OCI-LY7 (cell line): ENCODE results near the gene TMEM184B. TPM values are rescaled to one million over a fixed set of nuclear protein-coding genes. Genes with fewer than 3 reads are reported as not detected.

Experiments used
- BruUV-seq: library from RNA; stranded (reverse); fragments of 400-500 nt; replicated peaks from 2 replicates; lab custom pipeline; 2021; lab: Mats Ljungman, UMichigan
- CTCF ChIA-PET: fragments of 300-600 bp; sonication (Branson Sonifier 250); formaldehyde crosslinking; loops from one replicate; lab custom pipeline; 2022; ENCODE audit warnings: antibody characterized with exemption; ENCODE audit not compliant: unreplicated experiment; lab: Charles Lee
- POLR2A ChIA-PET: fragments of 300-600 bp; sonication (Branson Sonifier 250); formaldehyde crosslinking; loops from one replicate; lab custom pipeline; 2022; ENCODE audit warnings: antibody characterized with exemption; lab: Charles Lee
- DNase-seq: peaks from one replicate; pipeline ENCODE4 v3.0.0-alpha.2; 2015; ENCODE audit warnings: low spot score
- H2AFZ ChIP-seq: fragments of 200-600 bp; sonication (generic), shearing (Covaris generic); 2 replicates; pipeline ENCODE4 v1.6.1; 2014; ENCODE audit warnings: mild to moderate bottlenecking, antibody characterized with exemption, low read length, moderate library complexity
- H3K27ac ChIP-seq: fragments of 200-600 bp; sonication (generic); 2 replicates; pipeline ENCODE4 v1.5.1; 2014; ENCODE audit warnings: mixed run types, low read depth, mild to moderate bottlenecking, moderate library complexity, low read length, inconsistent platforms; ENCODE audit not compliant: poor library complexity, severe bottlenecking
- H3K36me3 ChIP-seq: fragments of 200-600 bp; sonication (generic); 2 replicates; pipeline ENCODE4 v1.6.1; 2014; ENCODE audit warnings: mild to moderate bottlenecking, antibody characterized with exemption, low read length, moderate library complexity, mixed read lengths; ENCODE audit not compliant: insufficient read depth
- H3K4me1 ChIP-seq: fragments of 200-600 bp; sonication (generic); 2 replicates; pipeline ENCODE4 v1.5.1; 2014; ENCODE audit warnings: mild to moderate bottlenecking, low read length; ENCODE audit not compliant: insufficient read depth, poor library complexity, severe bottlenecking
- H3K4me2 ChIP-seq: fragments of 200-600 bp; sonication (generic); 2 replicates; pipeline ENCODE4 v1.6.1; 2014; ENCODE audit warnings: mild to moderate bottlenecking, low read length
- H3K4me3 ChIP-seq: fragments of 200-600 bp; sonication (generic); 2 replicates; pipeline ENCODE4 v1.5.1; 2014; ENCODE audit warnings: mild to moderate bottlenecking, low read depth, low read length; ENCODE audit not compliant: poor library complexity, severe bottlenecking
- H3K79me2 ChIP-seq: fragments of 200-600 bp; sonication (generic); 2 replicates; pipeline ENCODE4 v1.6.1; 2016; ENCODE audit warnings: low read depth, mild to moderate bottlenecking, low read length, moderate library complexity, mixed read lengths; ENCODE audit not compliant: insufficient read depth
- H3K9me2 ChIP-seq: fragments of 200-600 bp; sonication (generic); 2 replicates; pipeline ENCODE4 v1.6.1; 2016; ENCODE audit warnings: mild to moderate bottlenecking, low read length, mixed read lengths; ENCODE audit not compliant: insufficient read depth
- H3K9me3 ChIP-seq: fragments of 200-600 bp; sonication (generic); 2 replicates; pipeline ENCODE4 v1.6.1; 2014; ENCODE audit warnings: mild to moderate bottlenecking, mixed run types, low read length, mixed read lengths
- H4K20me1 ChIP-seq: fragments of 200-600 bp; sonication (generic); 2 replicates; pipeline ENCODE4 v1.6.1; 2014; ENCODE audit warnings: mild to moderate bottlenecking, antibody characterized with exemption, low read length, moderate library complexity, mixed read lengths; ENCODE audit not compliant: insufficient read depth
- CTCF ChIP-seq: fragments of 200-600 bp; sonication (generic); conservative IDR thresholded peaks from 2 replicates; pipeline ENCODE4 v1.5.1; 2014; ENCODE audit warnings: mild to moderate bottlenecking, antibody characterized with exemption, low read length, moderate library complexity, mixed read lengths
- EZH2phosphoT487 ChIP-seq: fragments of 200-600 bp; sonication (generic); IDR thresholded peaks from 2 replicates; pipeline ENCODE4 v1.6.1; 2018; ENCODE audit warnings: low read depth, borderline replicate concordance, mild to moderate bottlenecking, mixed run types, antibody characterized with exemption, low read length, moderate library complexity, mixed read lengths
- intact Hi-C: fragments of 100-400 bp; cut with micrococcal nuclease; formaldehyde crosslinking; loops from one replicate; pipeline ENCODE4 v1.10.0; 2022; ENCODE audit not compliant: unreplicated experiment
- total RNA-seq, 2 experiments: library from RNA; depleted of rRNA in 1 of 2; stranded (reverse); fragments of >200 nt in 1 of 2; shearing (Covaris generic) in 1 of 2; gene quantifications; 2 replicates each; pipeline ENCODE4 v1.2.3, GENCODE V29; 2014 to 2022

Gene TMEM184B
- total RNA-seq, 2 experiments from 2014 or later: 19.1 to 50.2 TPM

GRCh38 chr22:38220653-38221386, 52.0 kb downstream of the TMEM184B start:
- POLR2A ChIA-PET: no interaction called here
- Histone ChIP-seq H4K20me1 (no peaks in the 10 kb centered on the region), H3K4me2 (no peak overlapping the region), H3K79me2 (no peaks in the 10 kb centered on the region), H3K9me3 (no peaks in the 10 kb centered on the region), H3K9me2 (no peaks in the 10 kb centered on the region), H3K36me3 (peaks cover 5% of the 10 kb centered on the region; the same call in 1 of the 2 replicates), H2AFZ (no peak overlapping the region), H3K4me1 (peaks cover 12% of the 10 kb centered on the region), H3K27ac (no peak overlapping the region), H3K4me3 (no peak overlapping the region)
- intact Hi-C loops: no loop called here
- no peak for DNase-seq
- CTCF ChIA-PET: no interaction called here
- BruUV-seq: no TSS peak
- no peak for TF ChIP-seq CTCF
- TF ChIP-seq EZH2phosphoT487: no peak

GRCh38 chr22:38220163-38220562, 52.6 kb downstream of the TMEM184B start:
- CTCF ChIA-PET: interaction anchor here (0.6 kb wide), 1 partner anchor 46 kb away, joined by 4 read pairs; no protein-coding TSS in a partner anchor

More at GRCh38 chr22:38220163-38220562, 52.6 kb downstream of the TMEM184B start:
- Histone ChIP-seq H3K79me2 (no peaks in the 10 kb centered on the region), H3K4me1 (peaks cover 14% of the 10 kb centered on the region), H3K9me3 (no peaks in the 10 kb centered on the region), H3K36me3 (peaks cover 5% of the 10 kb centered on the region; the same call in 1 of the 2 replicates), H4K20me1 (no peaks in the 10 kb centered on the region), H3K4me2 (no peak overlapping the region), H3K27ac (no peak overlapping the region), H3K9me2 (no peaks in the 10 kb centered on the region), H3K4me3 (no peak overlapping the region), H2AFZ (no peak overlapping the region)
- no TSS peak for BruUV-seq
- intact Hi-C loops: no loop called here
- POLR2A ChIA-PET: no interaction called here
- no peak for DNase-seq
- no peak for TF ChIP-seq EZH2phosphoT487
- no peak for TF ChIP-seq CTCF
